GM20000 (cell line): ENCODE data around the gene TGM3.

Experiments
- DNase-seq: peaks from one replicate; pipeline ENCODE4 v3.0.0; 2012; ENCODE audit warnings: low spot score
- CTCF ChIP-seq: IDR thresholded peaks from 2 replicates; pipeline ENCODE4 v1.5.1; 2012; ENCODE audit warnings: mild to moderate bottlenecking, control low read depth; ENCODE audit errors: extremely low read depth, missing control alignments

TGM3 gene

GRCh38 chr20:2363187-2363586, 67.4 kb downstream of the TGM3 start:
- DNase-seq, result no peak
- no peak for TF ChIP-seq CTCF

DNA sequence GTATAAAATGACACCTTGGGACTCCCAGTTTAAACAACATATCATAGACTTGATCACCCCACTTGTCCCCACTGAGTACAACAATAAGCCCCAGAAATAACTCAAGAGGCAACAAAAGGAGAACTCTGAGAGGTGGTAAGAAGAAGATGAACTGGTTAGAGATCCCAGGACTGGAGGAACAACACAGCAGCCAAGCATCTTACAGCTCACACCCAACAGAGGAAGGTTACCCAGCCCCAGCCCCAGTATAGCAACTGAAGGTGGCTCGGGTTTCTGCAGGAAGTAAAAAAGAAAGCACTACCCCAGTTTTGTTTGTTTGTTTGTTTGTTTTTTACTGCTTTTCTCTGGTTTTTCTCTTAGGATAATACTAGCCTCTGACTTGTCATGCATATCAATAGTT, 67.8 kb downstream of the TGM3 start:
- no peak for TF ChIP-seq CTCF
- DNase-seq, result no peak

DNA sequence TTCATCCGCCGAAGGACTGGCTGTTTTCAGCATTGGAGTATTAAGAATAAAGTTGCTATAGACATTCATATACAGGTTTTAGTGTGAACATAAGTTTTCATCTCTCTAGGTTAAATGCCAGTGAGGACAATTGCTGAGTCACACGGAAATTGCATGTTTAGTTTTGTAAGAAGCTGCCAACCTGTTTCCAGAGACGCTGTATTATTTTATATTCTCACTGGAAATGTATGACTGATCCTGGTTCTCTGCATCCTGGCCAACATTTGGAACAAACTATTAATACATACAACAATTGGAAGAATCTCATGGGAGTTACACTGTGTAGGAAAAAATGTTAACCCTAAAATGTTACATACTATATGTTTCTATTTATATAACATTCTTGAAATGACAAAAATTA, 68.2 kb downstream of the TGM3 start:
- TF ChIP-seq CTCF, result no peak
- no peak for DNase-seq

- no peak for DNase-seq
- TF ChIP-seq CTCF, result no peak
Measured at GRCh38 chr20:2365091-2365490, 69.3 kb downstream of the TGM3 start.

DNA sequence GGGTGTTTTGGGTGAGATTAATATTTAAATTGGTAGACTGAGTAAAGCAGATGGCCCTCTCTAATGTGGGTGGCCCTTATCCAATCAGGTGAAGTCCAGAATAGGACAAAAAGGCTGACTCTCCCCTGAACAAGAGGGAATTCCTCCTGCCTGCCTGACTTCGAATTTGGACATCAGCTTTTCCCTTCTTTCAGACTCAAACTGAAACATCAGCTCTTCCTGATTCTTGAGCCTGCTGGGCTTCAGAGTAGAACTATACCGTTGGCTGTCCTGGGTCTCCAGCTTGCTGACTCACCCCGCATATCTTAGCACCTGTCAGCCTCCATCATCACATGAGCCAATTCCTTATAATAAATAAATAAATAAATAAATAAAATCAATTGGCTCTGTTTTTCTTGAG, 69.9 kb downstream of the TGM3 start:
- TF ChIP-seq CTCF, result no peak
- DNase-seq, result no peak

DNA sequence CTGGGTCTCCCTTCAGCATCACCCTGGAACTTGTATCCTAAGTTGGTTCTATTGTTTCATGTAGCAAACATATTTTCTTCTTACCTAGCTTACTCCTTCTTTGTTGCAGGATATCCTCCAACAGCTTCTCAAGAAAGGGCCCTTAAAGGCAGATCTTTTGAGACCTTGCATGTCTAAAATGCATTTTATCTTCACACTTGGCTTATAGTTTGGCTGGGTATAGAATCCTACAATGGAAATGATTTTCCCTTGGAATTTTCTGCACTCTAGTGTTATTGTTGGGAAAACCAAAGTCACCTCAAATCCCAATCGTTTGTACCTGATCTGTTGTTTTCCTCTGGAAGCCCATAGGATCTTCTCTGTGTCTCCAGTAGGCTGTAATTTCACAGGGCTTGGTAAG, 72.8 kb downstream of the TGM3 start:
- no peak for TF ChIP-seq CTCF

GRCh38 chr20:2373098-2373497, 77.3 kb downstream of the TGM3 start:
- no peak for TF ChIP-seq CTCF
- DNase-seq, result no peak

More for the DNA sequence above, 72.8 kb downstream of the TGM3 start:
- DNase-seq, result no peak
